ENCODE measurements around the gene PRAME.
"Not testable (repeated sequence)": the region's sequence is repeated elsewhere in the genome, so short reads cannot be mapped to it uniquely, and the experiment has no call there.

Gene PRAME

DNA sequence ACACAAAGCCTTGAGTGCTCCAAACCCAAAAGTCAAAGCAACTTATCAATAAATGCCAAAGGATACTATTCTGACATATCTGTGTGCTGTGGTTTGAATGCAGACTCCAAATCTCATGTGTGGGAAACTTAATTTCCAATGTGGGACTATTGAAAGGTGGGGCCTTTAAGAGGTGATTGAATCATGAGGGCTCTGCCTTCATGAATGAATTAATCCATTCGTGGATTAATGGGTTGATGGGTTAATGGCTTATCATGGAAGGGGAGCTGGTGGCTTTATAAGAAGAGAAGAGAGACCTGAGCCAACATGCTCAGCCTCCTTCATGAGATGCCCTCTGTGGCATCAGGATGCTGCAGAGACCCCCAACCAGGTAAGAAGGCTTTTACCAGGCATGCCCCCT is 22.1 kb downstream of the PRAME start:
- Histone ChIP-seq H3K4me3 (ENCODE audit: low read length) (no peak overlapping the region), H3K27ac (ENCODE audit: low read depth, low read length) (no peak overlapping the region), H3K9ac (ENCODE audit: low read length) (no peak overlapping the region), H3K4me1 (ENCODE audit: control insufficient read depth, insufficient read depth, low read length) (no peaks in the 10 kb centered on the region), H3K27me3 (ENCODE audit: control insufficient read depth, insufficient read depth, low read length) (no peaks in the 10 kb centered on the region), H3K36me3 (ENCODE audit: control insufficient read depth, insufficient read depth, low read length) (no peaks in the 10 kb centered on the region)

DNA sequence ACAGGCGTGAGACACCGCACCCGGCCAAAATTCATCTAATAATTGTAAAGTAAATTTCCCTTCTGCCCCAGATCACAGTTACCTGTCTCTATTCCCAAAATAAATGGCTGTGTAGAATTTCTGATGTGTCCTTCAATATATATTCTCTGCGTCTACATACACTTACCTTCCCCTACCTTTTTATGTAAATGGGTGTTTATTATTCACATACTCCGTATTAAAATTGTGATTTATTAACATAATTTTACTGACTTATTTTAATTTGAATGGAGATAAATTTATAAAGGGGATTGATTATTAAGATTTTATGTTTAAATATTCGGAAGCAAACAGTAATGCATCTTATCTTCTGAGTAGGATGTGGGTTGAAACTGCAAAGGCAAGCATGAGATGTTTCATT is 22.6 kb downstream of the PRAME start:
- H3K9ac ChIP-seq (ENCODE audit: low read length) = no peak overlapping the region
- no peaks in the 10 kb centered on the region for H3K36me3 ChIP-seq (ENCODE audit: control insufficient read depth, insufficient read depth, low read length)
- H3K4me3 ChIP-seq (ENCODE audit: low read length) = no peak overlapping the region
- H3K27me3 ChIP-seq (ENCODE audit: control insufficient read depth, insufficient read depth, low read length) = no peaks in the 10 kb centered on the region
- H3K27ac ChIP-seq (ENCODE audit: low read depth, low read length) = no peak overlapping the region
- H3K4me1 ChIP-seq (ENCODE audit: control insufficient read depth, insufficient read depth, low read length) = no peaks in the 10 kb centered on the region

DNA sequence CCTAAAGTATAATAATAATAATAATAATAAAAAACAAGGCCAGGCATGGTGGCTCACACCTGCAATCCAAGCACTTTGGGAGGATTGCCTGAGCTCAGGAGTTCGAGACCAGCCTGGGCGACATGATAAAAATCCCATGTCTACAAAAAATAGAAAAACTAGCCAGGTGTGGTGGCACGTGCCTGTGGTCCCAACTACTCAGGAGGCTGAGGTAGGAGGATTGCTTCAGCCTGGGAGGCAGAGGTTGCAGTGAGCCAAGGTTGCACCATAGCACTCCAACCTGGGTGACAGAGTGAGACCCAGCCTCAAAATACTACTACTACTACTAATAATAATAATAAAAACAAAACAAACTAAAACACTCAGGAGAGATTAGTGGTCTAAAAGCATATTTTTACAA is 23.4 kb downstream of the PRAME start:
- Histone ChIP-seq H3K36me3 (ENCODE audit: control insufficient read depth, insufficient read depth, low read length) (no peaks in the 10 kb centered on the region), H3K4me3 (ENCODE audit: low read length) (no peak overlapping the region), H3K27ac (ENCODE audit: low read depth, low read length) (no peak overlapping the region), H3K27me3 (ENCODE audit: control insufficient read depth, insufficient read depth, low read length) (no peaks in the 10 kb centered on the region), H3K9ac (ENCODE audit: low read length) (no peak overlapping the region), H3K4me1 (ENCODE audit: control insufficient read depth, insufficient read depth, low read length) (no peaks in the 10 kb centered on the region)

DNA sequence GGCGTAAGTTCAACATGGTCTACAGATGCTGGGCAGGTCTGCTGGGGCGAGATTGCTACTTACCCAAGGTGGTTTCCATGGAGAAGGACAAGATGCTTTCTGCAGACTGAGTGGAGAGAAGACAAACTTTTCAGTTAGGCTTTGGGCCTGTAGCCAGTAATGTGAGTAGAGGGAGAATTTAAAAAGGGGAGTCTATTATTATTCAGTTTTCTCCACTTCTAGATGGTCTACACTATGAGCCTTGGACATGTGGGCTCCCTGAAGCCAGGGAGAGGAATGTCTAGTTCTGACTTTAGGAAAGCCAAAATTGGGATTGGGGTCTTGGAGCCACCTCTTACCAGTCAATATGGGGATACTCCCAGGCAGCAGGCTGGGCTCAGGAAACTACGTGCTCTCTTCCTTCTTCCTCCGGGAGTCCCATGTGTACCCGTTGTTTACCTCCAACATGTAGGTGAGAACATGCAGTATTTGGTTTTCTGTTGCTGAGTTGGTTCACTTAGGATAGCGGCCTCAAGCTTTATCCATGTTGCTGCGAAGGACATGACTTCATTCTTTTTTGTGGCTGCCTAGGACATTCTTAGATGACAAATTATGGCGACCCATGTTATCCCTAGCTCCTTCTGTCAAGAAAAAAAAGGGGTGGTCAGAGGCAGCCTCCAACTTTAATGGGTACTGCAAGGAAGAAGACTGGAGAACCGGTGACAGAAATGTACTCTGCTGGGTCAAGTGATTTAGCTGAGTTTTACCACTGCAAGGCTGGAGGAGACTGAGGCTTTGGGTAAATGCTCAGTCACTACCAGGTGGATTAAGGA is 24.3 kb downstream of the PRAME start:
- no peaks in the 10 kb centered on the region for H3K27me3 ChIP-seq (ENCODE audit: control insufficient read depth, insufficient read depth, low read length)
- no peak overlapping the region for H3K27ac ChIP-seq (ENCODE audit: low read depth, low read length)

DNA sequence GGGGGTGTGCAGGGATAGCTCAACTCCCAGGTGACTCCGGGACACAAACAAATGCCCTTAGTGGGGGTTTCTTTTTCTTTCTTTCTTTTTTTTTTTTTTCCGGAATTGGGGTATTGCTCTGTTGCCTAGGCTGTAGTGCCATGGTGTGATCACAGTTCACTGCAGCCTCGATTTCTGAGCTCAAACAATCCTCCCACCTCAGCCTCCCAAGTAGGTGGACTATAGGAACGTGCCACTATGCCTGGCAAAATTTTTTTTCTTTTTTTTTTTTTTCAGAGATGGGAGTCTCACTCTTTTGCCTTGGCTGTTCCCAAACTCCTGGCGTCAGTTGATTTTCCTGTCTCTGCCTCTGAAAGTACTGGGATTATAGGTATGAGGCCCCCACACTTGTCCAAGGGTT is 25.2 kb downstream of the PRAME start:
- Histone ChIP-seq H3K4me3 (ENCODE audit: low read length) (no peak overlapping the region), H3K27ac (ENCODE audit: low read depth, low read length) (no peak overlapping the region), H3K27me3 (ENCODE audit: control insufficient read depth, insufficient read depth, low read length) (no peaks in the 10 kb centered on the region), H3K4me1 (ENCODE audit: control insufficient read depth, insufficient read depth, low read length) (no peaks in the 10 kb centered on the region), H3K9ac (ENCODE audit: low read length) (no peak overlapping the region), H3K36me3 (ENCODE audit: control insufficient read depth, insufficient read depth, low read length) (no peaks in the 10 kb centered on the region)

More for the DNA sequence above, 24.3 kb downstream of the PRAME start:
- H3K4me3 ChIP-seq (ENCODE audit: low read length) = no peak overlapping the region
- no peak overlapping the region for H3K9ac ChIP-seq (ENCODE audit: low read length)
- no peaks in the 10 kb centered on the region for H3K4me1 ChIP-seq (ENCODE audit: control insufficient read depth, insufficient read depth, low read length)
- no peaks in the 10 kb centered on the region for H3K36me3 ChIP-seq (ENCODE audit: control insufficient read depth, insufficient read depth, low read length)

DNA sequence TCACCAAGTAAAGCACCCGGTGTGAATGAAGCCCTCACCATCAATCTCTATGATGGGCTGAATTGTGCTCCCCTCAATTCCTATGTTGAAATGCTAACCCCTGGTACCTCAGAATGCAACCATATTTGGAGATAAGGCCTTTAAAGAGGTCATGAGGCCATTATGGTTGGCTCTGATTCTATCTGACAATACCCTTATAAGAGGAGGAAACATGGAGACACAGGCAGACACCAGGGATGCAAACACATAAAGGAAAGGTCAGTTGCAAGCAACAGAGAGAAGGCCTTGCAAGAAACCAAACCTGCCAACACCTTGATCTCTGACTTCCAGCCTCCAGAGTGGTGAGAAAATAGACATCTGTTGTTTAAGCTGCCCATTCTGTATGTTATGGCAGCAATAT is 25.6 kb downstream of the PRAME start:
- H3K36me3 ChIP-seq (ENCODE audit: control insufficient read depth, insufficient read depth, low read length) = no peaks in the 10 kb centered on the region
- H3K9ac ChIP-seq (ENCODE audit: low read length) = no peak overlapping the region
- H3K27ac ChIP-seq (ENCODE audit: low read depth, low read length) = no peak overlapping the region
- no peaks in the 10 kb centered on the region for H3K4me1 ChIP-seq (ENCODE audit: control insufficient read depth, insufficient read depth, low read length)
- H3K27me3 ChIP-seq (ENCODE audit: control insufficient read depth, insufficient read depth, low read length) = no peaks in the 10 kb centered on the region
- H3K4me3 ChIP-seq (ENCODE audit: low read length) = no peak overlapping the region

DNA sequence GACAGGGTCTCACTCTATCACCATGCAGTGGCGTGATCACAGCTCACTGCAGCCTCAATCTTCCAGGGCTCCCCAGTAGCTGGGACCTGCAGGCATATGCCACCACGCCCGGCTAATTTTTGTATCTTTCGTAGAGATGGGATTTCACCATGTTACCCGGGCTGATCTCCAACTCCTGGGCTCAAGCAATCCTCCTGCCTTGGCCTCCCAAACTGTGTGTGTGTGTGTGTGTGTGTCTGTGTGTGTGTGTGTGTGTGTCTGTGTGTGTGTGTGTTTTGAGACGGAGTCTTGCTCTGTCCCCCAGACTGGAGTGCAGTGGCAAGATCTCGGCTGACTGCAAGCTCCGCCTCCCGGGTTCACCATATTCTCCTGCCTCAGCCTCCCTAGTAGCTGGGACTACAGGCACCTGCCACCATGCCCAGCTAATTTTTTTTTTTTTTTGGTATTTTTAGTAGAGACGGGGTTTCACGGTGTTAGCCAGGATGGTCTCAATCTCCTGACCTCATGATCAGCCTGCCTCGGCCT is 26.5 kb downstream of the PRAME start:
- H3K9ac ChIP-seq (ENCODE audit: low read length); H3K27ac ChIP-seq (ENCODE audit: low read depth, low read length); H3K4me3 ChIP-seq (ENCODE audit: low read length); H3K27me3 ChIP-seq (ENCODE audit: control insufficient read depth, insufficient read depth, low read length); H3K4me1 ChIP-seq (ENCODE audit: control insufficient read depth, insufficient read depth, low read length); H3K36me3 ChIP-seq (ENCODE audit: control insufficient read depth, insufficient read depth, low read length): not testable (repeated sequence)

DNA sequence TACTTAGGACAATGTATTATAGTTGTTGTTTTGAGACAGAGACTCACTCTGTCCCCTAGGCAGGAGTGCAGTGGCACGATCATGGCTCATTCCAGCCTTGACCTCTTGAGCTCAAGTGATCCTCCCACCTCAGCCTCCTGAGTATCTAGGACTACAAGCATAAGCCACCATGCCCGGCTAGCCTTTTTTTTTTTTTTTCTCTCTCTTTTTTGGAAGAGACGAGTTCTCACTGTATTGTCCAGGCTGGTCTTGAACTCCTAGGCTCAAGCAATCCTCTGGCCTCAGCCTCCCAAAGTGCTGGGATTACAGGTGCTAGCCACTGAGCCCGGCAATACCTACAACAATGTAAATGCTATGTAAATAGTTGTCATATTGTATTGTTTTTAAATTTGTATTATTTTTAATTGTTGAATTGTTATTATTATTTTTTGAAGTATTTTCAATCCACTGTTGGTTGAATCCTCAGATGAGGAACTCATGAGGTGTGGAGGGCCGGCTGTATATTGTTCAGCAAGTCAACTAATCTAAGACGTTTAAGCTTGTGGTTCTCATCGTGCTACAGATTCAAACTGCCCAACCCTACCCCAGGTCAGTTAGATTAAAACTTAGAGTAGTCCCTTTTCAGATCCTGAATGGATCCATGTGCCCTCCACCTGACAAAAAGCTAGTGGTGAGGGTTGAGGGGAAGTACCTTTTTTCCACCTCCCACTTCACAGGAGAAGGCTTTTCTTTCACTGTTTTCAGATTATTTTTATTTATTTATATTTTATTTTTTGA is 27.1 kb downstream of the PRAME start:
- H3K27ac ChIP-seq (ENCODE audit: low read depth, low read length) = no peak overlapping the region
- no peaks in the 10 kb centered on the region for H3K4me1 ChIP-seq (ENCODE audit: control insufficient read depth, insufficient read depth, low read length)
- H3K4me3 ChIP-seq (ENCODE audit: low read length) = no peak overlapping the region
- no peaks in the 10 kb centered on the region for H3K36me3 ChIP-seq (ENCODE audit: control insufficient read depth, insufficient read depth, low read length)
- H3K9ac ChIP-seq (ENCODE audit: low read length) = no peak overlapping the region
- no peaks in the 10 kb centered on the region for H3K27me3 ChIP-seq (ENCODE audit: control insufficient read depth, insufficient read depth, low read length)

DNA sequence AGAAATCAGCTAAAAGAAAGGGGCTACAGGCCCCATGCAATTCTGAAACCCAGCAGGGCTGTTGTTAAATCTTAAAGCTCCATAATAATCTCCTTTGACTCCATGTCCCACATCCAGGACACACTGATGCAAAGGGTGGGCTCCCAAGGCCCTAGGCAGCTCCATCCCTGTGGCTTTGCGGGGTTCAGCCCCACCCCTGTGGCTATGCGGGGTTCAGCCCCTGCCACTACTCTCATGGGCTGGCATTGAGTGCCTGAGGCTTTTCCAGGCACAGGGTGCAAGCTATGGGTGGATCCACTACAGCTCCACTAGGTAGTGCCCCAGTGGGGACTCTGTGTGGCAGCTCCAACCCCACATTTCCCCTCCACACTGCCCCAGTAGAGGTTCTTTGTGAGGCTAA is 30.3 kb downstream of the PRAME start:
- no peak overlapping the region for H3K27ac ChIP-seq (ENCODE audit: low read depth, low read length)
- no peak overlapping the region for H3K9ac ChIP-seq (ENCODE audit: low read length)
- no peaks in the 10 kb centered on the region for H3K36me3 ChIP-seq (ENCODE audit: control insufficient read depth, insufficient read depth, low read length)
- no peaks in the 10 kb centered on the region for H3K4me1 ChIP-seq (ENCODE audit: control insufficient read depth, insufficient read depth, low read length)
- H3K4me3 ChIP-seq (ENCODE audit: low read length) = no peak overlapping the region
- H3K27me3 ChIP-seq (ENCODE audit: control insufficient read depth, insufficient read depth, low read length) = no peaks in the 10 kb centered on the region

DNA sequence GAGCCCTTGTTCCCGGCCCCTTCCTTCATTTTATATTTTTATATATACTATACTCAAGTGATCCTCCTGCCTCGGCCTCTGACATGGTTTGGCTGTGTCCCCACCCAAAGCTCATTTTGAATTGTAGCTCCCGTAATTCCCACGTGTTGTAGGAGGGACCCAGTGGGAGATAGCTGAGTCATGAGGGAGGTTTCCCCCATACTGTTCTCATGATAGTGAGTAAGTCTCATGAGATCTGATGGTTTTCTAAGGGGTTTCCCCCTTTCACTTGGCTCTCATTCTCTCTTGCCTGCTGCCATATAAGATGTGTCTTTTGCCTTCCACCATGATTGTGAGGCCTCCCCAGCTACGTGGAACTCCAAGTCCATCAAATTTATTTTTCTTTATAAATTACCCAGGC is 31.8 kb downstream of the PRAME start:
- Histone ChIP-seq H3K4me3 (ENCODE audit: low read length) (no peak overlapping the region), H3K36me3 (ENCODE audit: control insufficient read depth, insufficient read depth, low read length) (no peaks in the 10 kb centered on the region), H3K4me1 (ENCODE audit: control insufficient read depth, insufficient read depth, low read length) (no peaks in the 10 kb centered on the region), H3K27ac (ENCODE audit: low read depth, low read length) (no peak overlapping the region), H3K27me3 (ENCODE audit: control insufficient read depth, insufficient read depth, low read length) (no peaks in the 10 kb centered on the region), H3K9ac (ENCODE audit: low read length) (no peak overlapping the region)

DNA sequence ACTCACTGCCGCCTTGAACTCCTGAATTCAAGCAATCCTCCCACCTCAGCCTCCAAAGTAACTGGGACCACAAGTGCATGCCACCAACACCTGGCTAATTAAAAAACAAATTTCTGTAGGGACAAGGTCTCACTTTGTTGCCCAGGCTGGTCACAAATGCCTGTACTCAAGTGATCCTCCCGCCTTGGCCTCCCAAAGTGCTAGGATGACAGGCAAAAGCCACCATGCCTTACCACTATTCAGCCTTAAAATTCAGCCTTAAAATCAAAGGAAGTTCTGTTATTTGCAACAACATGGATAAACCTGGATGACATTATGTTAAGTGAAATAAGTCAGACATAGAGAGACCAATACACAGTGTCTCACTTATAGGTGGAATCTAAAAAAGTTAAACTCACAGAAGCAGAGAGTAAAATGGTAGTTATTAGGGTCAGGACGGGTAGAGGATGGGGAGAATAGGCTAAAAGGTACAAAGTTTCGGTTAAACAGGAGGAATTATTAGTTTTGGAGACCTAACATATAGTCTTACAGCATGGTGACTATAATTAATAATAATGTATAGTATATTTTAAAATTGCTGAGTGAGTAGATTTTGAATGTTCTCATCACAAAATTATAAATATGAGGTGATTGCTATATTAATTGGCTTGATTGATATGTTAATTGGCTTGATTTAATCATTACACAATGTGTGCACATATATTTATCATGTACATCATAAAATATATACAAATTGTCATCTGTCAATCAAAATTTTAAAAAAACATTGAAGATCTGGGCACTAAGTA is 32.7 kb downstream of the PRAME start:
- no peaks in the 10 kb centered on the region for H3K27me3 ChIP-seq (ENCODE audit: control insufficient read depth, insufficient read depth, low read length)

DNA sequence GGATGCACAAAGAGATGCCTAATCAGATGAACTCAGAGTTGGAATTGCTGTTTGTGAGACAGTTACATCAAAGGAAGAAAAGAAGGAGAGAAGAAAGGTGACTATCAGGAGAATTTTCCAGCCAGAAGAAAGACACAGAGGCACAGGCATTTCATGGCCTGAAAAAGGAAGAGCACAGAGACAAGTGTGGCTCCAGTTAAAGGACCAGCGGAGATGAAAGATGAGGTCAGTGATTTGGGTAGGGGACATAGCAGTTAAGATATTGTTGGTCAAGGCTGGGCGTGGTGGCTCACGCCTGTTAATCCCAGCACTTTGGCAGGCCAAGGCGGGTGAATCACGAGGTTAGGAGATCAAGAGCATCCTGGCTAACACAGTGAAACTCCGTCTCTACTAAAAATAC is 35.6 kb downstream of the PRAME start:
- H3K27me3 ChIP-seq (ENCODE audit: control insufficient read depth, insufficient read depth, low read length) = no peaks in the 10 kb centered on the region
- H3K9ac ChIP-seq (ENCODE audit: low read length) = no peak overlapping the region
- no peaks in the 10 kb centered on the region for H3K36me3 ChIP-seq (ENCODE audit: control insufficient read depth, insufficient read depth, low read length)
- H3K4me1 ChIP-seq (ENCODE audit: control insufficient read depth, insufficient read depth, low read length) = no peaks in the 10 kb centered on the region
- H3K4me3 ChIP-seq (ENCODE audit: low read length) = no peak overlapping the region
- H3K27ac ChIP-seq (ENCODE audit: low read depth, low read length) = no peak overlapping the region

More for the DNA sequence above, 32.7 kb downstream of the PRAME start:
- Histone ChIP-seq H3K9ac (ENCODE audit: low read length) (no peak overlapping the region), H3K27ac (ENCODE audit: low read depth, low read length) (no peak overlapping the region), H3K36me3 (ENCODE audit: control insufficient read depth, insufficient read depth, low read length) (no peaks in the 10 kb centered on the region), H3K4me3 (ENCODE audit: low read length) (no peak overlapping the region), H3K4me1 (ENCODE audit: control insufficient read depth, insufficient read depth, low read length) (no peaks in the 10 kb centered on the region)
